Trophoblast cell (in vitro differentiated cells and primary cell): Measurements from ENCODE around the gene ESR2.

Source experiments
- DNase-seq, 2 donors: peaks; one replicate each; pipeline ENCODE4 v3.0.0-alpha.2; 2016
- H2AFZ ChIP-seq: 2 replicates; pipeline ENCODE4 v1.6.1; 2013; ENCODE audit warnings: low read length, moderate library complexity, mild to moderate bottlenecking; ENCODE audit not compliant: insufficient read depth, poor library complexity
- H2AK5ac ChIP-seq: 2 replicates; pipeline ENCODE4 v1.6.1; 2013; ENCODE audit warnings: mild to moderate bottlenecking, low read length
- H2BK120ac ChIP-seq: 2 replicates; pipeline ENCODE4 v1.6.1; 2013; ENCODE audit warnings: low read length, mild to moderate bottlenecking, moderate library complexity; ENCODE audit not compliant: insufficient read depth, poor library complexity
- H2BK12ac ChIP-seq: 2 replicates; pipeline ENCODE4 v1.6.1; 2013; ENCODE audit warnings: mild to moderate bottlenecking, low read length, moderate library complexity
- H2BK5ac ChIP-seq: 2 replicates; pipeline ENCODE4 v1.6.1; 2013; ENCODE audit warnings: low read length, low read depth, moderate library complexity, mild to moderate bottlenecking; ENCODE audit not compliant: poor library complexity
- H3K14ac ChIP-seq: 2 replicates; pipeline ENCODE4 v1.6.1; 2013; ENCODE audit warnings: mild to moderate bottlenecking, low read length
- H3K18ac ChIP-seq: 2 replicates; pipeline ENCODE4 v1.6.1; 2013; ENCODE audit warnings: mild to moderate bottlenecking, low read length
- H3K23ac ChIP-seq: 2 replicates; pipeline ENCODE4 v1.6.1; 2013; ENCODE audit warnings: low read length
- H3K27ac ChIP-seq: 2 replicates; pipeline ENCODE4 v1.5.1; 2013; ENCODE audit warnings: low read depth, mild to moderate bottlenecking, inconsistent platforms, low read length, moderate library complexity
- H3K27me3 ChIP-seq: 2 replicates; pipeline ENCODE4 v1.6.1; 2013; ENCODE audit warnings: inconsistent platforms, mild to moderate bottlenecking, low read length, moderate library complexity; ENCODE audit not compliant: insufficient read depth
- H3K36me3 ChIP-seq, 2 experiments: 1 replicate in 1 of 2; 2 replicates in 1 of 2; pipeline ENCODE4 v1.6.1; 2013; ENCODE audit warnings: low read length in 2 of 2, mild to moderate bottlenecking in 2 of 2, moderate library complexity in 1 of 2; ENCODE audit not compliant: insufficient read depth in 2 of 2, control insufficient read depth in 1 of 2
- H3K4ac ChIP-seq: 2 replicates; pipeline ENCODE4 v1.6.1; 2013; ENCODE audit warnings: low read depth, mild to moderate bottlenecking, low read length, moderate library complexity
- H3K4me1 ChIP-seq, 2 experiments: 1 replicate in 1 of 2; 2 replicates in 1 of 2; pipeline ENCODE4 v1.6.1; 2013; ENCODE audit warnings: low read length in 2 of 2, mild to moderate bottlenecking in 2 of 2, moderate library complexity in 1 of 2; ENCODE audit not compliant: insufficient read depth in 2 of 2, control insufficient read depth in 1 of 2
- H3K4me2 ChIP-seq: 2 replicates; pipeline ENCODE4 v1.6.1; 2013; ENCODE audit warnings: inconsistent platforms, mild to moderate bottlenecking, low read length, moderate library complexity
- H3K4me3 ChIP-seq: 2 replicates; pipeline ENCODE4 v1.5.1; 2013; ENCODE audit warnings: mild to moderate bottlenecking, low read depth, low read length, inconsistent platforms
- H3K79me1 ChIP-seq: one replicate; pipeline ENCODE4 v1.6.1; 2013; ENCODE audit warnings: low read length
- H3K79me2 ChIP-seq: 2 replicates; pipeline ENCODE4 v1.6.1; 2013; ENCODE audit warnings: low read length, mild to moderate bottlenecking; ENCODE audit not compliant: control insufficient read depth, insufficient read depth, poor library complexity
- H3K9ac ChIP-seq: 2 replicates; pipeline ENCODE4 v1.6.1; 2013; ENCODE audit warnings: mild to moderate bottlenecking, low read length
- H3K9me3 ChIP-seq: 2 replicates; pipeline ENCODE4 v1.6.1; 2013; ENCODE audit warnings: low read depth, mild to moderate bottlenecking, control low read depth, inconsistent platforms, low read length; ENCODE audit not compliant: insufficient read depth
- H4K12ac ChIP-seq: 2 replicates; pipeline ENCODE4 v1.6.1; 2013; ENCODE audit warnings: low read depth, mild to moderate bottlenecking, low read length, moderate library complexity
- H4K8ac ChIP-seq: 2 replicates; pipeline ENCODE4 v1.6.1; 2013; ENCODE audit warnings: low read depth, mild to moderate bottlenecking, low read length, moderate library complexity
- H4K91ac ChIP-seq: one replicate; pipeline ENCODE4 v1.6.1; 2013; ENCODE audit warnings: low read depth, mild to moderate bottlenecking, low read length, moderate library complexity
- WGBS: extraction: QIAGEN DNeasy Blood & Tissue Kit; methylation state at CpG from one replicate; pipeline ENCODE4 v1.1.7; 2013; ENCODE audit warnings: missing lambda C conversion rate; ENCODE audit not compliant: insufficient read length, insufficient coverage; ENCODE audit errors: extremely low coverage; 5-methylcytosine and 5-hydroxymethylcytosine counted together

ESR2 gene

GRCh38 chr14:64246688-64247087 is 47.5 kb downstream of the ESR2 start:
- Histone ChIP-seq H3K4me1 (peaks cover 0 to 2% of the 10 kb centered on the region in 2 experiments), H2BK12ac (no peak overlapping the region), H3K9ac (no peak overlapping the region), H4K91ac (no peak overlapping the region), H2BK5ac (no peak overlapping the region), H3K36me3 (no peaks in the 10 kb centered on the region), H3K14ac (peak overlapping the region; percentile 39), H2AK5ac (no peak overlapping the region), H3K23ac (no peak overlapping the region), H3K79me2 (no peaks in the 10 kb centered on the region), H3K27ac (no peak overlapping the region), H4K8ac (no peak overlapping the region), H3K79me1 (no peaks in the 10 kb centered on the region), H3K18ac (no peak overlapping the region), H3K4ac (no peak overlapping the region), H3K4me3 (no peak overlapping the region), H2AFZ (no peak overlapping the region), H2BK120ac (no peak overlapping the region), H3K27me3 (no peaks in the 10 kb centered on the region), H3K4me2 (no peak overlapping the region), H4K12ac (no peak overlapping the region), H3K9me3 (no peaks in the 10 kb centered on the region)
- no peak for DNase-seq

GRCh38 chr14:64245491-64245890 is 48.7 kb downstream of the ESR2 start:
- no CpG with 5 or more reads among the region's 4 CpGs for WGBS
- Histone ChIP-seq H3K4ac (no peak overlapping the region), H3K79me2 (no peaks in the 10 kb centered on the region), H3K9ac (no peak overlapping the region), H2BK12ac (no peak overlapping the region), H3K4me3 (no peak overlapping the region), H3K27me3 (no peaks in the 10 kb centered on the region), H3K18ac (no peak overlapping the region), H3K4me1 (peaks cover 0 to 2% of the 10 kb centered on the region in 2 experiments), H3K79me1 (no peaks in the 10 kb centered on the region), H2AFZ (no peak overlapping the region), H2BK120ac (no peak overlapping the region), H2AK5ac (no peak overlapping the region), H3K27ac (no peak overlapping the region), H3K14ac (no peak overlapping the region), H3K9me3 (no peaks in the 10 kb centered on the region), H4K91ac (no peak overlapping the region), H3K23ac (no peak overlapping the region), H4K8ac (no peak overlapping the region), H4K12ac (no peak overlapping the region), H2BK5ac (no peak overlapping the region), H3K4me2 (no peak overlapping the region), H3K36me3 (no peaks in the 10 kb centered on the region)
- DNase-seq: no peak

GRCh38 chr14:64244279-64244678 is 49.9 kb downstream of the ESR2 start:
- no CpG with 5 or more reads among the region's 4 CpGs for WGBS
- H4K8ac ChIP-seq: no peak overlapping the region
- H3K4me3 ChIP-seq: no peak overlapping the region
- H3K4me2 ChIP-seq: no peak overlapping the region
- no peaks in the 10 kb centered on the region for H3K36me3 ChIP-seq
- H3K9ac ChIP-seq: no peak overlapping the region
- no peak overlapping the region for H2AFZ ChIP-seq
- H4K12ac ChIP-seq: no peak overlapping the region
- no peak overlapping the region for H2BK5ac ChIP-seq
- no peak overlapping the region for H3K4ac ChIP-seq
- no peaks in the 10 kb centered on the region for H3K27me3 ChIP-seq
- H3K4me1 ChIP-seq: peaks cover 0 to 2% of the 10 kb centered on the region in 2 experiments
- no peak overlapping the region for H2AK5ac ChIP-seq
- no peak for DNase-seq
- H4K91ac ChIP-seq: no peak overlapping the region
- no peaks in the 10 kb centered on the region for H3K79me2 ChIP-seq
- H3K27ac ChIP-seq: no peak overlapping the region
- no peak overlapping the region for H3K18ac ChIP-seq
- H3K23ac ChIP-seq: no peak overlapping the region
- H3K14ac ChIP-seq: no peak overlapping the region
- H3K9me3 ChIP-seq: no peaks in the 10 kb centered on the region
- no peak overlapping the region for H2BK12ac ChIP-seq
- no peak overlapping the region for H2BK120ac ChIP-seq
- no peaks in the 10 kb centered on the region for H3K79me1 ChIP-seq

- Histone ChIP-seq H4K12ac (no peak overlapping the region), H4K8ac (no peak overlapping the region), H3K4ac (no peak overlapping the region), H3K79me2 (no peaks in the 10 kb centered on the region), H3K4me1 (peaks cover 0 to 3% of the 10 kb centered on the region in 2 experiments), H2BK12ac (no peak overlapping the region), H2AK5ac (no peak overlapping the region), H3K27me3 (no peaks in the 10 kb centered on the region), H3K4me3 (no peak overlapping the region), H3K9ac (no peak overlapping the region), H3K18ac (no peak overlapping the region), H3K27ac (no peak overlapping the region), H3K9me3 (peaks cover 1% of the 10 kb centered on the region), H4K91ac (no peak overlapping the region), H3K36me3 (no peaks in the 10 kb centered on the region), H2BK5ac (no peak overlapping the region), H3K14ac (no peak overlapping the region), H2AFZ (no peak overlapping the region), H2BK120ac (no peak overlapping the region), H3K4me2 (no peak overlapping the region), H3K23ac (no peak overlapping the region), H3K79me1 (no peaks in the 10 kb centered on the region)
- WGBS: no CpG with 5 or more reads among the region's 2 CpGs
- no peak for DNase-seq
Observed at GRCh38 chr14:64238631-64239030, 55.5 kb downstream of the ESR2 start.
